HG03457 (cell line): Measurements from ENCODE around the gene CCDC33.
"Not testable (repeated sequence)": the region's sequence is repeated elsewhere in the genome, so short reads cannot be mapped to it uniquely, and the experiment has no call there.

Experiments used
- ATAC-seq: cut with Tn5 transposase; IDR thresholded peaks from one replicate; pipeline ENCODE4 v1.9.1; 2021; ENCODE audit warnings: moderate number of reproducible peaks; ENCODE audit not compliant: unreplicated experiment

CCDC33 gene

GRCh38 chr15:74352393-74352910, 116.3 kb downstream of the CCDC33 start:
- ATAC-seq, result no peak

- ATAC-seq, result not testable (repeated sequence)
Observed at GRCh38 chr15:74353992-74354391, 117.9 kb downstream of the CCDC33 start.

GRCh38 chr15:74356050-74356449, 119.9 kb downstream of the CCDC33 start:
- not testable (repeated sequence) for ATAC-seq

- ATAC-seq, result not testable (repeated sequence)
Observed at GRCh38 chr15:74357514-74357913, 121.4 kb downstream of the CCDC33 start.

GRCh38 chr15:74359376-74359775, 123.2 kb downstream of the CCDC33 start:
- ATAC-seq, result not testable (repeated sequence)

GRCh38 chr15:74360855-74361254, 124.7 kb downstream of the CCDC33 start:
- not testable (repeated sequence) for ATAC-seq

GRCh38 chr15:74362482-74362881, 126.4 kb downstream of the CCDC33 start:
- no peak for ATAC-seq

GRCh38 chr15:74364936-74365597, 128.9 kb downstream of the CCDC33 start:
- ATAC-seq, result no peak

- ATAC-seq, result no peak
Observed at GRCh38 chr15:74365598-74366445, 129.7 kb downstream of the CCDC33 start.

- ATAC-seq, result no peak
Observed at GRCh38 chr15:74367296-74367854, 131.2 kb downstream of the CCDC33 start, which contains the start of gene CYP11A1. Gene CYP11A1, minus strand, starts transcription at chr15:74367646. Its CDS starts 61 bp downstream, at chr15:74367585.

- ATAC-seq, result no peak
Observed at GRCh38 chr15:74368121-74368520, 132.0 kb downstream of the CCDC33 start.

GRCh38 chr15:74369084-74369745, 133.1 kb downstream of the CCDC33 start:
- no peak for ATAC-seq

- no peak for ATAC-seq
Observed at GRCh38 chr15:74369756-74370155, 133.6 kb downstream of the CCDC33 start.

GRCh38 chr15:74370471-74370870, 134.3 kb downstream of the CCDC33 start:
- ATAC-seq, result no peak

- no peak for ATAC-seq
Observed at GRCh38 chr15:74373056-74373650, 137.0 kb downstream of the CCDC33 start.

- peak; percentile 49 for ATAC-seq
Observed at GRCh38 chr15:74373731-74374647, 137.9 kb downstream of the CCDC33 start.

GRCh38 chr15:74374648-74375302, 138.6 kb downstream of the CCDC33 start:
- ATAC-seq, result peak; percentile 15

GRCh38 chr15:74375303-74375693, 139.2 kb downstream of the CCDC33 start:
- no peak for ATAC-seq

- ATAC-seq, result no peak
Observed at GRCh38 chr15:74376226-74376625, 140.1 kb downstream of the CCDC33 start.
